ENCODE data around the gene SNCA. TPM values are rescaled to one million over a fixed set of nuclear protein-coding genes. Genes with fewer than 3 reads are reported as not detected.

The SNCA gene
- 63.4 TPM for polyA plus RNA-seq (2013, experiment 1 of 2)
- polyA plus RNA-seq (2013, experiment 2 of 2): 70.5 TPM

DNA sequence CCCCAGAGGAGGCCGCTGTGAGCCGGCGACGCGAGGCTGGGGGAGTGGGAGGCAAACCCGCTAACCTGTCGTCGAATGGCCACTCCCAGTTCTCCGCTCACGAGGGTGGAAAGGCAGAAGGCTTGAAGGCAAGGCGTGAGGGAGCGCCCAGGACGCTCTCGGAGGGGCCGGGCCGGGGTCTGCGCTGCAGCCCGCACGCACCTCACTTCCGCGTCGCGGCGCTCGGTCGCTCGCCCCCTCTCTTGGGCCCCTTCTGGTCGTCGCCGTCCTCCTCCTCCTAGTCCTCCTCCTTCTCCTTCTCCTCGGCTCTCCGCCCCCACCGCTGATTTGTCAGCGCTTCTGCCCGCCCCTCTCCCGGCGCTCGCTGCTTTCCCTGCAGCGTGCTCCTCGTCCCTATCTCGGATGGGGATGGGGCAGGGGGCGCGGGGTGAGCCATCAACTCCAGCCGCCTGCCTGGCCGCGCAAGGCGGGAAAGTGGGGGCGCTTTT lies at the start of gene SNCA:
SNCA (minus strand) TSS at position 265 of the 488 bp plus-strand sequence. CDS start 1,494 bp downstream, outside the sequence.
- peak within 1 kb of the TSS; percentile 23 to 70 for H3K18ac ChIP-seq (ENCODE audit: low read depth in 1 of 2, low read length in 2 of 2)
- H3K27ac ChIP-seq (ENCODE audit: low read length, poor library complexity, severe bottlenecking): no peak within 1 kb of the TSS
- no peak within 1 kb of the TSS for H2AK5ac ChIP-seq (ENCODE audit: low read length, severe bottlenecking)
- peaks cover 0 to 2% of the 10 kb centered on the region in 2 experiments for H3K36me3 ChIP-seq (ENCODE audit: control insufficient read depth in 1 of 2, insufficient read depth in 2 of 2, low read depth in 1 of 2, low read length in 2 of 2)
- H3K4me1 ChIP-seq (ENCODE audit: control insufficient read depth, insufficient read depth, low read depth, low read length): peaks cover 9% of the 10 kb centered on the region
- H3K14ac ChIP-seq (ENCODE audit: low read length in 2 of 2): peak within 1 kb of the TSS in 1 of 2 experiments; percentile 63
- no peaks in the 10 kb centered on the region for H3K9me3 ChIP-seq (ENCODE audit: control insufficient read depth, low read length)
- H3K4ac ChIP-seq (ENCODE audit: low read depth in 1 of 2, low read length in 2 of 2): peak within 1 kb of the TSS in 1 of 2 experiments; percentile 68
- peak within 1 kb of the TSS in 1 of 2 experiments; percentile 33 for H2BK12ac ChIP-seq (ENCODE audit: low read length in 2 of 2)
- peak within 1 kb of the TSS; percentile 9 for H2BK120ac ChIP-seq (ENCODE audit: low read depth, low read length)
- DNase-seq: peak; percentile 89
- peak within 1 kb of the TSS; percentile 85 for H4K8ac ChIP-seq (ENCODE audit: low read length)
- under 1% methylated on average over 34 of the region's 48 CpGs for WGBS
- H3K79me1 ChIP-seq (replicated peaks; ENCODE audit: low read length, poor library complexity, severe bottlenecking): peaks cover 6% of the 10 kb centered on the region
- H3K9ac ChIP-seq (ENCODE audit: low read length): no peak within 1 kb of the TSS
- no peak within 1 kb of the TSS for H2BK5ac ChIP-seq (ENCODE audit: low read depth, low read length, poor library complexity, severe bottlenecking)
- H3K4me2 ChIP-seq (ENCODE audit: low read length, poor library complexity, severe bottlenecking): peak within 1 kb of the TSS; percentile 84
- H2AFZ ChIP-seq (ENCODE audit: low read depth, low read length): peak within 1 kb of the TSS; percentile 72
- H3K4me3 ChIP-seq (ENCODE audit: insufficient read depth in 1 of 2, low read depth in 1 of 2, low read length in 2 of 2): peak within 1 kb of the TSS; percentile 74 to 78
- H4K91ac ChIP-seq (ENCODE audit: low read length): no peak within 1 kb of the TSS
- H3K23ac ChIP-seq (ENCODE audit: low read length in 2 of 2): no peak within 1 kb of the TSS
- peak within 1 kb of the TSS; percentile 8 for H2BK15ac ChIP-seq (ENCODE audit: low read depth, poor library complexity, severe bottlenecking)
- H3K27me3 ChIP-seq (ENCODE audit: control insufficient read depth in 1 of 2, insufficient read depth in 1 of 2, low read length in 2 of 2): peaks cover 0 to 80% of the 10 kb centered on the region in 2 experiments

DNA sequence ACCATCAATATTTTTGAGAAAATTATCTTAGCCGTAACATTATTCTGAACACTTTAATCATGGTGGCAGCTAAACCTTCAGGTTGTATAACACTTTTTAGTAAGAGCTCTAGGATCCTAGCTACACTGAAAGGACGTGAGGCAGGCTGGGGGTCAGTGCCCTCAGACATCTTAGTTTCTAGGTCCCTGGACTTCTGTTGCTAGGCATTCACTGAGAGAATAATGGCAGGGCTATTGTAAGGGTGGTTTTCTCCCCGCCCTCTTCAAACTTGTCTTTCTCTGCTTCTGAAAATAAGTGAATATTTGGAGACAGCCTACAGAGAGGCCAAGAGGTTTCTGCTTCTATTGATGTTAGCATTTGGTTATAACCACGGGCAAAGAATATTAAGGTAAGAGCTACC lies 42.3 kb upstream of the SNCA start:
- Histone ChIP-seq H2AK5ac (ENCODE audit: low read length, severe bottlenecking) (no peak overlapping the region), H2AFZ (ENCODE audit: low read depth, low read length) (no peak overlapping the region), H3K9ac (ENCODE audit: low read length) (no peak overlapping the region), H3K4ac (ENCODE audit: low read depth in 1 of 2, low read length in 2 of 2) (no peak overlapping the region), H3K18ac (ENCODE audit: low read depth in 1 of 2, low read length in 2 of 2) (no peak overlapping the region), H2BK5ac (ENCODE audit: low read depth, low read length, poor library complexity, severe bottlenecking) (no peak overlapping the region), H3K9me3 (ENCODE audit: control insufficient read depth, low read length) (no peaks in the 10 kb centered on the region), H2BK12ac (ENCODE audit: low read length in 2 of 2) (no peak overlapping the region), H3K36me3 (ENCODE audit: control insufficient read depth in 1 of 2, insufficient read depth in 2 of 2, low read depth in 1 of 2, low read length in 2 of 2) (no peaks in the 10 kb centered on the region), H4K8ac (ENCODE audit: low read length) (no peak overlapping the region), H3K4me3 (ENCODE audit: insufficient read depth in 1 of 2, low read depth in 1 of 2, low read length in 2 of 2) (no peak overlapping the region), H2BK15ac (ENCODE audit: low read depth, poor library complexity, severe bottlenecking) (no peak overlapping the region), H3K27me3 (ENCODE audit: control insufficient read depth in 1 of 2, insufficient read depth in 1 of 2, low read length in 2 of 2) (no peaks in the 10 kb centered on the region), H3K79me1 (replicated peaks; ENCODE audit: low read length, poor library complexity, severe bottlenecking) (no peaks in the 10 kb centered on the region), H4K91ac (ENCODE audit: low read length) (no peak overlapping the region), H3K14ac (ENCODE audit: low read length in 2 of 2) (no peak overlapping the region), H3K4me2 (ENCODE audit: low read length, poor library complexity, severe bottlenecking) (no peak overlapping the region), H3K23ac (ENCODE audit: low read length in 2 of 2) (no peak overlapping the region), H3K27ac (ENCODE audit: low read length, poor library complexity, severe bottlenecking) (no peak overlapping the region), H3K4me1 (ENCODE audit: control insufficient read depth, insufficient read depth, low read depth, low read length) (no peaks in the 10 kb centered on the region), H2BK120ac (ENCODE audit: low read depth, low read length) (no peak overlapping the region)
- WGBS: 87% methylated on average over 3 of the region's 4 CpGs
- DNase-seq: no peak

DNA sequence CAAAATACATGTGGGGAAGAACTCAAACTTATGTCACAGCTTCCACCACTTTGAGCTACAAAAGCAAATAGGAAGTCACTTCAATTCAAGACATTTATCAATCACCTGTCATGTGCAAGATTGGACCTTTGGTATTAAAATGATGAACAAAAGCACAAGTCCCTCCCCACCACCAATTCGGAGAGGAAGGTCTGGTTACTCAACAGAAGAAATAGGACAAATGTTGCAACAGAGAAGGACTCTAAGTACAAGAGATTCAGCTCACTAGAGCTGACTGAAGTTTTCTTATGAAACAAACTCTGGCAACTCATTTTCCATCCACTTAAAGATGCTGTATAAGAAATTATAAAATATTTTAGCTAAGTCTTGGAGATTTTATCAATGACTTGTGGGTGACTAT lies 41.6 kb upstream of the SNCA start:
- Histone ChIP-seq H3K4me1 (ENCODE audit: control insufficient read depth, insufficient read depth, low read depth, low read length) (no peaks in the 10 kb centered on the region), H3K23ac (ENCODE audit: low read length in 2 of 2) (no peak overlapping the region), H3K9ac (ENCODE audit: low read length) (no peak overlapping the region), H3K27ac (ENCODE audit: low read length, poor library complexity, severe bottlenecking) (no peak overlapping the region), H3K9me3 (ENCODE audit: control insufficient read depth, low read length) (no peaks in the 10 kb centered on the region), H2BK12ac (ENCODE audit: low read length in 2 of 2) (no peak overlapping the region), H3K27me3 (ENCODE audit: control insufficient read depth in 1 of 2, insufficient read depth in 1 of 2, low read length in 2 of 2) (no peaks in the 10 kb centered on the region), H3K79me1 (replicated peaks; ENCODE audit: low read length, poor library complexity, severe bottlenecking) (no peaks in the 10 kb centered on the region), H2BK120ac (ENCODE audit: low read depth, low read length) (no peak overlapping the region), H4K91ac (ENCODE audit: low read length) (no peak overlapping the region), H2BK5ac (ENCODE audit: low read depth, low read length, poor library complexity, severe bottlenecking) (no peak overlapping the region), H2BK15ac (ENCODE audit: low read depth, poor library complexity, severe bottlenecking) (no peak overlapping the region), H3K14ac (ENCODE audit: low read length in 2 of 2) (no peak overlapping the region), H3K4ac (ENCODE audit: low read depth in 1 of 2, low read length in 2 of 2) (no peak overlapping the region), H2AFZ (ENCODE audit: low read depth, low read length) (no peak overlapping the region), H3K4me3 (ENCODE audit: insufficient read depth in 1 of 2, low read depth in 1 of 2, low read length in 2 of 2) (no peak overlapping the region), H4K8ac (ENCODE audit: low read length) (no peak overlapping the region), H3K4me2 (ENCODE audit: low read length, poor library complexity, severe bottlenecking) (no peak overlapping the region), H2AK5ac (ENCODE audit: low read length, severe bottlenecking) (no peak overlapping the region), H3K36me3 (ENCODE audit: control insufficient read depth in 1 of 2, insufficient read depth in 2 of 2, low read depth in 1 of 2, low read length in 2 of 2) (no peaks in the 10 kb centered on the region), H3K18ac (ENCODE audit: low read depth in 1 of 2, low read length in 2 of 2) (no peak overlapping the region)
- DNase-seq: no peak
- WGBS: 100% methylated on average over 1 of the region's 1 CpG

DNA sequence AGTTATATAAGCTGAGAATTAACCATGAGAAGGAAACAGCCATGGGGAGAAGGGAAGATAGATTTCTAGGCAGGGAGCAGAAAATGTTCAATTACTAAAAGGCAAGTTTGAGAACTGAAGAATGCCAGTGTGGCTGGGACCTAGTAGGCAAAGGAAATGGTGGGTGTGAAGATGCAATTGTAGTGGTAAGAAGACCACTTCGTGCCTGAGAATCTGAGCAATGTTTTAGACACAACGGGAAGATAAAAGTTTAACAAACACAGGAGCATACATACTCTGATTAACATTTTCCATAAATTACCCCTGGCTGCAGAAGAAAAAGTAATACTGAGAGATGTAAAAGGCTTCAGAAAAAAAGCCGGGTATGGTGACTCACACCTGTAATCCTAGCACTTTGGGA lies 39.6 kb upstream of the SNCA start:
- H2AFZ ChIP-seq (ENCODE audit: low read depth, low read length): no peak overlapping the region
- H3K27me3 ChIP-seq (ENCODE audit: control insufficient read depth in 1 of 2, insufficient read depth in 1 of 2, low read length in 2 of 2): no peaks in the 10 kb centered on the region
- H3K23ac ChIP-seq (ENCODE audit: low read length in 2 of 2): no peak overlapping the region
- no peak overlapping the region for H2BK5ac ChIP-seq (ENCODE audit: low read depth, low read length, poor library complexity, severe bottlenecking)
- H3K14ac ChIP-seq (ENCODE audit: low read length in 2 of 2): no peak overlapping the region
- no peak for DNase-seq
- no peak overlapping the region for H2BK15ac ChIP-seq (ENCODE audit: low read depth, poor library complexity, severe bottlenecking)
- no peak overlapping the region for H4K91ac ChIP-seq (ENCODE audit: low read length)
- H2BK120ac ChIP-seq (ENCODE audit: low read depth, low read length): no peak overlapping the region
- no peak overlapping the region for H4K8ac ChIP-seq (ENCODE audit: low read length)
- H3K27ac ChIP-seq (ENCODE audit: low read length, poor library complexity, severe bottlenecking): no peak overlapping the region
- H2BK12ac ChIP-seq (ENCODE audit: low read length in 2 of 2): no peak overlapping the region
- H3K9me3 ChIP-seq (ENCODE audit: control insufficient read depth, low read length): no peaks in the 10 kb centered on the region
- no peak overlapping the region for H3K4ac ChIP-seq (ENCODE audit: low read depth in 1 of 2, low read length in 2 of 2)
- H3K4me3 ChIP-seq (ENCODE audit: insufficient read depth in 1 of 2, low read depth in 1 of 2, low read length in 2 of 2): no peak overlapping the region
- H2AK5ac ChIP-seq (ENCODE audit: low read length, severe bottlenecking): no peak overlapping the region
- no peaks in the 10 kb centered on the region for H3K36me3 ChIP-seq (ENCODE audit: control insufficient read depth in 1 of 2, insufficient read depth in 2 of 2, low read depth in 1 of 2, low read length in 2 of 2)
- WGBS: 100% methylated on average over 1 of the region's 3 CpGs
- H3K4me1 ChIP-seq (ENCODE audit: control insufficient read depth, insufficient read depth, low read depth, low read length): no peaks in the 10 kb centered on the region
- H3K79me1 ChIP-seq (replicated peaks; ENCODE audit: low read length, poor library complexity, severe bottlenecking): no peaks in the 10 kb centered on the region
- no peak overlapping the region for H3K4me2 ChIP-seq (ENCODE audit: low read length, poor library complexity, severe bottlenecking)
- no peak overlapping the region for H3K9ac ChIP-seq (ENCODE audit: low read length)
- H3K18ac ChIP-seq (ENCODE audit: low read depth in 1 of 2, low read length in 2 of 2): no peak overlapping the region

Data from mesenchymal stem cell (in vitro differentiated cells and primary cell).